Endothelial cell of umbilical vein (primary cell): ENCODE results near the gene PTGER3. TPM values are rescaled to one million over a fixed set of nuclear protein-coding genes. Genes with fewer than 3 reads are reported as not detected.

Source experiments
- BruUV-seq: library from RNA; stranded (reverse); fragments of 400-500 nt; replicated peaks from 2 replicates; lab custom pipeline; 2021; lab: Mats Ljungman, UMichigan
- CTCF ChIA-PET: fragments of 300-600, 350-600 bp; sonication (Branson Sonifier 250); formaldehyde crosslinking; loops from one replicate; lab custom pipeline; 2021; ENCODE audit warnings: antibody characterized with exemption, inconsistent platforms; lab: Charles Lee
- POLR2A ChIA-PET: fragments of 300-600, 350-600 bp; sonication (Branson Sonifier 250); formaldehyde crosslinking; loops from one replicate; lab custom pipeline; 2021; ENCODE audit warnings: antibody characterized with exemption, inconsistent platforms; lab: Charles Lee
- DNase-seq: peaks from one replicate; pipeline ENCODE4 v3.0.0-alpha.2; 2011; ENCODE audit warnings: low read depth, low spot score
- FAIRE-seq: peaks from 2 replicates; lab custom pipeline; 2011; peaks lifted over from hg19 to GRCh38; lab: Jason Lieb, UNC
- H2AFZ ChIP-seq: 2 replicates; pipeline ENCODE4 v1.6.0; 2012; ENCODE audit warnings: low read depth, low read length, control low read depth, inconsistent platforms
- H3K27ac ChIP-seq: 2 replicates; pipeline ENCODE4 v1.5.1; 2011; ENCODE audit warnings: low read depth, mild to moderate bottlenecking, control low read depth, low read length, moderate library complexity; ENCODE audit not compliant: insufficient read depth
- H3K27me3 ChIP-seq, 2 experiments: 2 replicates each; pipeline versions ENCODE4 v1.6.0 to v1.6.1; 2011; ENCODE audit warnings: low read length in 2 of 2, mixed read lengths in 1 of 2; ENCODE audit not compliant: control insufficient read depth in 2 of 2, insufficient read depth in 2 of 2
- H3K36me3 ChIP-seq, 2 experiments: 2 replicates in 1 of 2; 3 replicates in 1 of 2; pipeline ENCODE4 v1.5.1; 2011; ENCODE audit warnings: low read length in 2 of 2, mild to moderate bottlenecking in 1 of 2, moderate library complexity in 1 of 2; ENCODE audit not compliant: control insufficient read depth in 2 of 2, insufficient read depth in 2 of 2; ENCODE audit errors: extremely low read depth in 1 of 2
- H3K4me1 ChIP-seq: 3 replicates; pipeline ENCODE4 v1.5.1; 2011; ENCODE audit warnings: mild to moderate bottlenecking, low read length; ENCODE audit not compliant: control insufficient read depth, insufficient read depth; ENCODE audit errors: extremely low read depth
- H3K4me2 ChIP-seq: 2 replicates; pipeline ENCODE4 v1.6.1; 2011; ENCODE audit warnings: low read length, control low read depth, mixed read lengths; ENCODE audit not compliant: insufficient read depth
- H3K4me3 ChIP-seq, 3 experiments: fragments of 200-600 bp in 1 of 3; sonication (generic), shearing (Covaris generic) in 1 of 3; replicated peaks in 1 of 3; 2 replicates each; pipeline ENCODE4 v1.5.1; 2011 to 2016; ENCODE audit warnings: control low read depth in 3 of 3, low read length in 3 of 3, mild to moderate bottlenecking in 2 of 3, inconsistent platforms in 1 of 3, low read depth in 1 of 3, moderate library complexity in 1 of 3; ENCODE audit not compliant: insufficient read depth in 1 of 3
- H3K79me2 ChIP-seq: 2 replicates; pipeline ENCODE4 v1.6.0; 2012; ENCODE audit warnings: low read length, inconsistent platforms; ENCODE audit not compliant: control insufficient read depth, insufficient read depth
- H3K9ac ChIP-seq: replicated peaks from 2 replicates; pipeline ENCODE3; 2011; ENCODE audit warnings: low read length, control low read depth; ENCODE audit not compliant: insufficient read depth; ENCODE audit errors: extremely low read depth
- H3K9me1 ChIP-seq: replicated peaks from 3 replicates; pipeline ENCODE4 v1.6.0; 2011; ENCODE audit warnings: mild to moderate bottlenecking, low read length; ENCODE audit not compliant: control insufficient read depth, insufficient read depth; ENCODE audit errors: extremely low read depth
- H3K9me3 ChIP-seq: replicated peaks from 2 replicates; pipeline ENCODE4 v1.5.1; 2012; ENCODE audit warnings: low read length, inconsistent platforms; ENCODE audit not compliant: control insufficient read depth, insufficient read depth
- H4K20me1 ChIP-seq: replicated peaks from 2 replicates; pipeline ENCODE3; 2011; ENCODE audit warnings: mild to moderate bottlenecking, low read length; ENCODE audit not compliant: control insufficient read depth, insufficient read depth; ENCODE audit errors: extremely low read depth
- EZH2 ChIP-seq: IDR thresholded peaks from 2 replicates; pipeline ENCODE4 v1.6.1; 2012; ENCODE audit warnings: borderline replicate concordance, low read depth, mild to moderate bottlenecking, moderate library complexity, low read length, inconsistent platforms; ENCODE audit not compliant: severe bottlenecking
- FOS ChIP-seq: IDR thresholded peaks from 2 replicates; pipeline ENCODE4 v1.6.1; 2011; ENCODE audit warnings: mild to moderate bottlenecking, low read length, moderate library complexity, borderline replicate concordance; ENCODE audit not compliant: insufficient read depth
- MYC ChIP-seq: IDR thresholded peaks from one replicate; pipeline ENCODE4 v1.6.1; 2011; ENCODE audit warnings: mild to moderate bottlenecking, low read depth, low read length
- POLR2AphosphoS5 ChIP-seq: IDR thresholded peaks from 2 replicates; pipeline ENCODE4 v1.6.1; 2012; ENCODE audit warnings: low read depth, mild to moderate bottlenecking, control low read depth, low read length, moderate library complexity; ENCODE audit not compliant: insufficient read depth
- dilution Hi-C: fragments of 300-500 bp; cut with MboI; formaldehyde crosslinking; loops from one replicate; pipeline ENCODE4 v1.15.0; 2019; ENCODE audit warnings: low sequenced_read_pairs; ENCODE audit not compliant: extremely low pct_ligation_motif_present
- intact Hi-C: fragments of 100-400 bp; cut with micrococcal nuclease; formaldehyde crosslinking; loops from one replicate; pipeline ENCODE4 v1.10.0; 2022
- polyA plus RNA-seq, 4 experiments: library from polyadenylated mRNA; depleted of rRNA in 3 of 4; stranded (reverse) in 3 of 4; unstranded in 1 of 4; fragments of >200 nt; gene quantifications; 2 replicates each; pipeline versions ENCODE4 v1.2.1 to v1.2.3, GENCODE V29; 2011 to 2012; ENCODE audit warnings: missing spikeins in 1 of 4
- total RNA-seq: library from RNA; stranded (reverse); gene quantifications from 2 replicates; pipeline ENCODE4 v1.2.3, GENCODE V29; 2021
- TF ChIP-seq, protein P1 (sequence below): IDR thresholded peaks from 2 replicates; pipeline ENCODE4 v1.6.1; 2011; ENCODE audit not compliant: insufficient read depth, insufficient read length
- TF ChIP-seq, protein P2 (sequence below), 2 donors: IDR thresholded peaks; 1 replicate in 1 of 2; 2 replicates in 1 of 2; pipeline ENCODE4 v1.5.1; 2011; ENCODE audit warnings: low read length in 2 of 2, mild to moderate bottlenecking in 2 of 2, moderate library complexity in 2 of 2, control low read depth in 1 of 2, inconsistent platforms in 1 of 2, low read depth in 1 of 2; ENCODE audit not compliant: insufficient read depth in 1 of 2; ENCODE audit errors: extremely low read depth in 1 of 2

The PTGER3 gene
- total and polyA plus RNA-seq, 2 donors (not counting 3 experiments of a cell fraction or from before 2014, with no cell fraction given): 0.01 TPM; not detected in 1

DNA sequence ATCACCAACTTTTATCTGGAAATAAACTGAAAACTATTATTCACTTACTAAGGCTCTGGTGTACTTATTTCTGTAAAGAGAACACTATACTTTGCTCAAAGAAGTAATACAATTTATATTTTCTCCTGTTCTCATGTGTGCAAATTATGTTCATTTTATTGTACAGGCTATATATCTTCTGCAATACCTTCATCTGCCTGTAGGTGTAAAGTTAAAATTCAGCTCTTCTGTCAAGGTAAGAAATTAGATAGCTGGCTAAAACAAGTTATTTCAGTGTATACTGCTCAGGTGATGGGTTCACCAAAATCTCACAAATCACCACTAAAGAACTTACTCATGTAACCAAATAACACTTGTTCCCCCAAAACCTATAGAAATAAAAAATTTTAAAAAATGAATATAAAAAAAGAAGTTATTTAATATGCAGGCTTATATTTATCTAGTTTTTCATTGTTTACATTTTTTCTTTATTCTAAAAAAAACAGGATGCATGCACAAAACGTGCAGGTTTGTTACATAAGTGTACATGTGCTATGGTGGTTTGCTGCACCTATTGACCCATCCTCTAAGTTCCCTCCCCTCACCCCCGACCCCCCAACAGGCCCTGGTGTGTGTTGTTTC is 81.5 kb downstream of the PTGER3 start:
- ChIA-PET CTCF (interaction anchor here (0.7 to 1.4 kb wide), 8 partner anchors 8 to 79 kb away, joined by 3 to 8 read pairs (median 4); no protein-coding TSS in a partner anchor), POLR2A (no interaction called here)
- Histone ChIP-seq H3K27me3 (no peaks in the 10 kb centered on the region), H3K36me3 (no peaks in the 10 kb centered on the region), H3K79me2 (no peaks in the 10 kb centered on the region), H3K27ac (no peak overlapping the region), H3K9me1 (no peaks in the 10 kb centered on the region), H4K20me1 (no peaks in the 10 kb centered on the region), H3K4me2 (no peak overlapping the region), H3K4me1 (no peaks in the 10 kb centered on the region), H3K4me3 (no peak overlapping the region), H3K9me3 (no peaks in the 10 kb centered on the region), H2AFZ (no peak overlapping the region), H3K9ac (no peak overlapping the region)
- intact Hi-C loops (no loop called here), dilution Hi-C loops (no loop called here)
- no peak for TF ChIP-seq MYC
- no peak for TF ChIP-seq POLR2AphosphoS5
- TF ChIP-seq, protein P1, sequence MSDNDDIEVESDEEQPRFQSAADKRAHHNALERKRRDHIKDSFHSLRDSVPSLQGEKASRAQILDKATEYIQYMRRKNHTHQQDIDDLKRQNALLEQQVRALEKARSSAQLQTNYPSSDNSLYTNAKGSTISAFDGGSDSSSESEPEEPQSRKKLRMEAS: no peak
- no peak for TF ChIP-seq FOS
- TF ChIP-seq, protein P2, sequence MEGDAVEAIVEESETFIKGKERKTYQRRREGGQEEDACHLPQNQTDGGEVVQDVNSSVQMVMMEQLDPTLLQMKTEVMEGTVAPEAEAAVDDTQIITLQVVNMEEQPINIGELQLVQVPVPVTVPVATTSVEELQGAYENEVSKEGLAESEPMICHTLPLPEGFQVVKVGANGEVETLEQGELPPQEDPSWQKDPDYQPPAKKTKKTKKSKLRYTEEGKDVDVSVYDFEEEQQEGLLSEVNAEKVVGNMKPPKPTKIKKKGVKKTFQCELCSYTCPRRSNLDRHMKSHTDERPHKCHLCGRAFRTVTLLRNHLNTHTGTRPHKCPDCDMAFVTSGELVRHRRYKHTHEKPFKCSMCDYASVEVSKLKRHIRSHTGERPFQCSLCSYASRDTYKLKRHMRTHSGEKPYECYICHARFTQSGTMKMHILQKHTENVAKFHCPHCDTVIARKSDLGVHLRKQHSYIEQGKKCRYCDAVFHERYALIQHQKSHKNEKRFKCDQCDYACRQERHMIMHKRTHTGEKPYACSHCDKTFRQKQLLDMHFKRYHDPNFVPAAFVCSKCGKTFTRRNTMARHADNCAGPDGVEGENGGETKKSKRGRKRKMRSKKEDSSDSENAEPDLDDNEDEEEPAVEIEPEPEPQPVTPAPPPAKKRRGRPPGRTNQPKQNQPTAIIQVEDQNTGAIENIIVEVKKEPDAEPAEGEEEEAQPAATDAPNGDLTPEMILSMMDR (IDR thresholded peaks at IDR 0.05; ENCODE audit: extremely low read depth in 1 of 2, insufficient read depth in 1 of 2, low read depth in 1 of 2, low read length in 2 of 2): peak in 1 of 2 donors; percentile 17
- TF ChIP-seq EZH2: no peak
- DNase-seq (peak; percentile 17), FAIRE-seq (no peak)
- no TSS peak for BruUV-seq
